NAMALWA (cell line): ENCODE results near the gene NKAIN2.
"Not testable (repeated sequence)": the region's sequence is repeated elsewhere in the genome, so short reads cannot be mapped to it uniquely, and the experiment has no call there.

ENCODE experiments used
- DNase-seq: peaks from one replicate; pipeline ENCODE4 v3.0.0-alpha.2; 2015; ENCODE audit warnings: low spot score

The NKAIN2 gene

DNA sequence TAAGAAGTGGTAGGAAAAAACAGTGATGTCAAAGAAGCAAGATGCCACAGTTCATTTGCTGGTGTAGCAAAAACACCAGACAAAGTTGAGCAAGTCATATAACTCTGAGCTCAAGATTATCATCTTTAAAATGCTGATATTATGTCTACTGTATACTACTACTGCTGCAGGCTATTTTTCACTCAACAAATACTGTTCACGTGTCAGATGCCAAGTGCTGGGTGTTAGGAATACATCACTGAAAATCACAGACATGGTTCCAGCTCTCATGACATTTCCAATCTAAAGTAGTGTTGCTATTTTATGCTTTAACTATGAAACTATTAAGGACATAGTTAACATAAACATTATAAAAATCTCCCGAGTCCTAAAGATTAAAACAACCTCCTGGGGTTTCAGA lies 163.0 kb downstream of the NKAIN2 start:
- no peak for DNase-seq

DNA sequence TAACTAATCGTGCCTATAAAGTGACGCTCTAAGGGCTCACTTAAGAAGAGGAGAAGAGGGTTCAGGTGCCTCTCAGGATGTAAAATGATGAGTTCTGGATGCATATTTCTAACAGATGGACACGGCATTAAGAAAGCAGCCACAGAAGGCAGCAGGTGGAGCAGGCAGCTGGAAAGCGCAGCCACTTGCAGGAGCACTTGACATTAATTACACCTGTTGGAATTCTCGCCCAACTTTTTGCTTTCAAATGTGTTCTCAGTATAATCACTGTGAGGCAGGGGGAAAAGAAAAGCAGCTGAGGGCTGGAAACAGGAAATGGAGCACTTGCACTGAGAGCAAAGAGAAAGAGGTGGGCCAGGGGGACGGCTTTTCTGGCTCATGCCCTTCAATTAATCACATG lies 164.2 kb downstream of the NKAIN2 start:
- no peak for DNase-seq

DNA sequence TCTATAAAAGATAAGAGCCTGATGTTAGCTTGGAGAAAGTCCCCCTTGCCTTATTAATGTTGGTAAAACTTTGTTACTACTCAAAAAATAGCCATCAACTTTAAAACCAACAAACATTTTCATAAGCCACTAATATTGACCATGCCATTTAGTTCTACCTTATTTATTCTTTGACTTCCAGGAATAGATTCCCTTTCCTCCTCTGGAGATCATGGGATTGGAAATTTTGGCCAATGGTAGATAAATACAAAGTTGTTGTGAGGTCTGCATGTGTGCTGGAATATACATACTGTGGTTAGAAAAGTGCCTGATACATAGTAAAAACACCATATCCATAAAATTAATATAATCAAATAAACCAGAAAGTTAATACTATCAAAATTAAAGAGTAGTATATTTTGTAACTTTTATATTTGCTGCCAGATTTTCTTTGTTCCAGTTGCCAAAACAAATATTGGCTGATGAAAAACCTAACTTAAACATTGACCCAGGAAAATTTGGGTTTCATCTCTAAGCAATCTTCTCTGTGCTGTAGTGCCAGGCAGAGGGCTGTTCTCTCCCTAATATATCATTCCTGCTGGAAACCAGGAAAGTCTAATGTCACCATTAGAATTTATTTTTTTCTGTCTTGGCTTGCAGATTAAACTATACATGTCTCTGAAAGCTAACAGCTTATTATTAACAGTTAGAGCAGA lies 169.1 kb downstream of the NKAIN2 start:
- DNase-seq: no peak

DNA sequence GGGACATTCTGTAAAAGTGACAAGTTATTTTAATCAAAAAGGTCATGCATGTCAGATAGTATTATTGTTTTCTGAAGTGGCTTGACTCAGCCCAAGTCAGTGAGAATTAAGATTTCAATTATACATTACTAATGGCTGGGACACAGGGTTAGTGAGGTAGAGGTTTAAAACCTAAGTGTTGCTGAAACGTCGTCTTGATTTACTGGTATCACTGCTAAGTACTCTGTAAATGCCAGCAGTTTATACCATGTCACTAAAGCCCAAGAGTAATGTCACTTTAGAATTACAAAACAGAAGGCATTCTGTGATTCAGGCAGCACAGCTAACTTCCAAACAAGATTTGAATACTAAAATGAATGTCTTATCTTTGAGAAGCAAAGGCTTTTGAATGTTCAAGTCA lies 176.6 kb downstream of the NKAIN2 start:
- no peak for DNase-seq

DNA sequence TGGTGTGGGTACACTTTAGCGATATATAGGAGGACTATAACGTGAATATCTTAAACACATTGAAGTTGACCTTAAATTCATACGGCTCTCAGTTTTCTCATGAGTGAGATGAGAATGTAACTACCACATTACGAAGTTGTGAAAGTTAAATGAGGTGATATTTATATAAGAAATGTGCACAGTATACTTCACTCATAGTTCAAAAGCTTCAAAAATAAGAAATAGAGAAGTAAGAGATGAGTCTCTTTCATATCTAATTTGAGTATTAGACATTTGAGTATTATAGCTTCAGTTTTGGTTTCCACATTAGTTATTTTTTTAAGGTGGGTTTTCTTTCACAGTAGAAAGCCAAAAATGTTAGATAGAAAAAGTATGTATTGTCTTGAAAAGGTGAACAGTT lies 183.3 kb downstream of the NKAIN2 start:
- DNase-seq: no peak

DNA sequence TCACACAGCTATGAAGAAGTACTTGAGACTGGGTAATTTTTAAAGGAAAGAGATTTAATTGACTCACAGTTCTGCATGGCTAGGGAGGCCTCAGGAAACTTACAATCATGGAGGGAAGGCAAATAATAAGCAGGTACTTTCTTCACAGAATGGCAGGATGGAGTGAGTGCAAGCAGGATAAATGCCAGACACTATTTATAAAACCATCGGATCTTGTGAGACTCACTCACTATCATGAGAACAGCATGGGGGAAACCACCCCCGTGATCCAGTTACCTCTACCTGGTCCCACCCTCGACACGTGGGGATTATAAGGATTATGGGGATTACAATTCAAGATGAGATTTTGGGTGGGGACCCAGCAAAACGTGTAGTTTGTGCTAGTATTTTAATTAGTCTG lies 186.3 kb downstream of the NKAIN2 start:
- DNase-seq: not testable (repeated sequence)

DNA sequence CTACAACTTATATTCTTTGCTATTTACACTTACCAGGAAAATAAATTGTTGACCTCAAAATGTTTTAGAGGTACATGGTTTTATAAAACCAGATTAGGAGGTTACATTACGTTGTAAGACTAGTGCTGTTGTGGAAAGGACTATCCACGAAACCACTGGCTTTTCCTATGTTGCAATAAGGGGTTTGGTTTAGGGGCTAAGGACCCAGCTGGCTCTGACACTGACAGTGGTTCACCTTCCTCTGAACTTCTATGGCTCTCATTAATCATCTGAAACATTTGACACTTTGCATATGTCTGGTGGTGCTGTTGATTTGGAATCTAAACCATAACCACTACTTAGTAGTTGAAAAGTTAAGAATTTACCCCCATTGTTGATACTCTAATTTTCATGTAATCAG lies 186.7 kb downstream of the NKAIN2 start:
- DNase-seq: no peak

DNA sequence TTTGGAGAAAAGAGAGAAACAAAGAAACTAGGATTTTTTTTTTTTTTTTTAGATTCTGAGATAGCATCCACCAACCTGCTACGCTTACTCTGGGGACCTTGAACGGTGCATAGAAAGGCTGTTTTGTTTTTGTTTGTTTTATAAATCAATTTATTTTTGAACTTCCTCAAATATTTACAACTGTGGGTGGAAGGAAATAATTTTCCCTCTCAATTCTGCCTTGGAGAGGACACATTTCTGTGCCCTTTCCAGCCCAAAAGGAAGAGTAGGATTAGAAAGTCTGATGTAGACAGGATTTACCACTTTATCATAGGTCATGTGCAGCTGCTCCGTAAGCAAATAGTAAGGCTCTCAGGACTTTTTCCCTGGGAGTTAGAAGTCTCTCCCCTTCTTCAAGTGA lies 190.5 kb downstream of the NKAIN2 start:
- no peak for DNase-seq

DNA sequence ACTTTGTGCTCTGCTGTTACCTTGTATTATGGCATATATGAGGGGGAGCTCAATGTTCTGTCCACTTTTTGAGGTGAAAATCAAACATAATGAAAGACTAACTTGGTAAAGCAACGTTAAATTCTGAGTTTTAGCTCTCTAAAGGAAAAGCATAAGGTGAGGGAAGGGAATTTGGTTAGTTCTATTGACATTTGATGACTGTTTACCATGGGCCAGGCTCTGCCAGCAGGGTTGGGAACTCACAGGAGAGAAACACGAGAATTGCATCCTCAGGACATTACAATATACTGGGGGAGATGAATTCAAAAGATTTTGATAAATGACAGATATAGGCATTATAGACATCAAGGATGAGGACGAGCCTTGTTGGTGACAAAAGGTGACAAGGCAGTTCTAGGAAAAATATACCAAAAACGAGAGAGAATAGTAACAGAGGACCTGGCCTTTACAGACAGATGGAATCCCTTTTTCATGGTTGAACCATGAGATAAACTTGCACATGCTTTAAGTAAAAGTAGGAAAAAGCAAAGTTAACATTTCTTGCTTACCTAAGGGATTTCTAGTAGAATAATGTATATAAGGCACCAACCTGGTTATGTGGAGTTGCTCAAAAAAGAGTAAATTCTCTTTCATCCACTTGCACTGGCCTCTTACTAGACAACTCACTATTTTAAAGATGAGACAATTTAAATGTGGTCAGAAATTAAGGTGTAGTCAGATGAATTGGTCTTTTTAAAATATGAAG lies 191.4 kb downstream of the NKAIN2 start:
- no peak for DNase-seq

DNA sequence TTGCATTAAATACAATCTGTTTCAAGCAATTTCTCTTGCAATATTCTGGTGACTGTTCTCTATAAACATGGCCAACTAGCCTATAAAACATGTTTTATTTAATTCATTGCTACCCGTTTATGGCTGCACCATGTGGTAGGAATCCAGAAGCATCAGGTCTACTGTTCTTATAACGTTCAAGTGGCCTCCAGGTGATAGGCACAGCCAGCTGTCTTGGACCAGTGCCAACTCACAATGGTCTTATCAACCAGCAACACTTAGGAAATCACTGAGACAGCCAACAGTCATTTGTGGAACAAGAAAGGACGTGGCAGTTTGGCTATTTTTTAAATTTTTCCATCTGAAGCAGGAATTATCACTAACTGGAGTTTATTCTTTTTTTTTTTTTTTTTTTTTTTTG lies 193.6 kb downstream of the NKAIN2 start:
- DNase-seq: no peak

DNA sequence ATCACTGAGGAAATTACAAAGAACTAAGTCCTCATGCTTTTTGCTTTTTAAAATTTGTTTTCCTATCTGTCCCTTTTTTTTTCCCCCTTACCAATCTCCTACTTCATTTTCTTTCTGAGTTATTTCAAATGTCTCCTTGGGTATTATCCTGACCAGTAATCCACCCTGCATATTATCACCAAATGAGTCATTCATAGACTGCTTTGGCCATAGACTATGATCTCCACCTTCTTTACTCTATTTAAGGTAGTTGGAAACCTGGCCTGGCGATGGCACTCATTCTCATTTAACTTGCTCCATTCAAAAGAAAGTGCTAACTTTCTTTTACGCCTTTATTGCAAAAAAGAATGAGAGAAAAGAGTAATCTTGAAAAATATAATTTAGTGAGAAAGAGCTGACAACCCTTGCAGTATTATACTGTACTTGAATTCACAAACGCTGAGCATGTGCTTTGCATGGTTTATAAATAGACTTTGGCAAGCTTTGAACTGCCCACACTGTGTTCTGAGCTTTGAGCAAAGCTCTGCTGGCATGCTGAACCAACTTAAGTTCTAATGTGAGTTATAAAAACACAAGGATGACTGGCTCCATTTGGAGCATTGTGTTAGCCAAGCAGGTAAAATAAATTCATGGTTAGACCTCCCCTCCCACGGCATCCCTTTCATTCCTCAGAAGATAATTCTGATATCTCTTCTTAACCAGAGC lies 198.9 kb downstream of the NKAIN2 start:
- DNase-seq: no peak

DNA sequence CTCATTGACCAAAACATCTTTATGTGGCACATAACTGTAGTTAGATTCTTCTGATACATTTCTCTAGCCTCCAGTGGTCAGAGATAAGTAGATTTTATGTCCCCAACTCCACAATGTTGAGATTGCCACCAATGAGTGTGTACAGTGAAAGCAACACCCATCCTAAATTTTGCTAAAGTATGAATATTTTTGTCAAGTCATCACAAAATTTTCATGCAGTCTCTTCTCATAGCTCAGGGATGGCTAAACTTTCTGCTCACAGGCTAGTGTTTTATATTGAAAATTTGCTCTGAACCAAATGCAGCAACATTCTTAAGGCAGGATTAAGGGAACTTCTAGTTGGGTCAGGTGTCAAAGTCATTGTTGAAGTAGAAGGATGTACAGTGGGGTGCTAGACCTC lies 203.6 kb downstream of the NKAIN2 start:
- no peak for DNase-seq

DNA sequence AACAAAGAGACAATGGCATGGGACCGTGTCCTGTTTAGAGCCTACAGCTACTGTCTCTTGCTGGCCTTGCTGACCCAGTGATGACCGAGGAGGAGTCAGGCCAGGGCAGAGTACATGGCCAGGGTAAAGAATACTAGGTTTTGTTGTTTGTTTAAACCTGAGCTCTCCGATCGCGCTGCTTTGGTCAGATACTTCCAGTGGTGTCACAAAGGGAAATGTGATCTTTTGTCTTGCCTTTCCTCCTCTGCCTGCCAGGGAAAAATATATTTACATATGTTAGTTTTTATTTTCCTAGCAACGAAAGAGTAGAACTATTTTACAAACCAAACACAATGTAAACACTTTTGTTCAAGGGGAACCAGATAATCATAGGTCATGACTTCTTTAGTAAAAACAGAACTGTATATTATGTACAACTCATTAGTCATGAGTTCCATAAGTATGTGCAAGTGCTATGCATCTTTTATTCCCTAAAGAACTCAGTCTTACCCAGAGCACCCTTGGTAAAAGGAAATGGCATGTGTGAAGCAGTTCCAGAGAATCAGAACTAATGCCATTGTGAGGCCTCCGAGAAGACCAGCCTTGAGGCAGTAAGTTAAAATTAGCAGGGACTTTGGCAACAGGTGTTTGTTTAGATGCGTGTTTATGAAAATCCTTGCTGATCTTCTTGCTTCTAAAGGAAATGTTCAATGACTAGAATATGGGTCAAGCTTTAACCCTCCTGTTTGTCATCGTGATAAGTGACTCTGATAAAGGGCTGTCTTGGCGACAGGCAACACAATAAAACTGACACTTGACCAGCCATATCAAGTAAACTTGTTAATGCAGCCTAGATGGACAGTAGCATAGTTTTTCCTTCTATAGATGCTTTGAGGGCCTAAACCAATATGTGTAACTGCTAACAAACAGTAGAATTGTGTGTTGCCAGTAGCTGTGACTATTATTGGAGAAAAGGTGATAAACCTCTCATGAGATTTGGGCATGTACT lies 204.6 kb downstream of the NKAIN2 start:
- no peak for DNase-seq

DNA sequence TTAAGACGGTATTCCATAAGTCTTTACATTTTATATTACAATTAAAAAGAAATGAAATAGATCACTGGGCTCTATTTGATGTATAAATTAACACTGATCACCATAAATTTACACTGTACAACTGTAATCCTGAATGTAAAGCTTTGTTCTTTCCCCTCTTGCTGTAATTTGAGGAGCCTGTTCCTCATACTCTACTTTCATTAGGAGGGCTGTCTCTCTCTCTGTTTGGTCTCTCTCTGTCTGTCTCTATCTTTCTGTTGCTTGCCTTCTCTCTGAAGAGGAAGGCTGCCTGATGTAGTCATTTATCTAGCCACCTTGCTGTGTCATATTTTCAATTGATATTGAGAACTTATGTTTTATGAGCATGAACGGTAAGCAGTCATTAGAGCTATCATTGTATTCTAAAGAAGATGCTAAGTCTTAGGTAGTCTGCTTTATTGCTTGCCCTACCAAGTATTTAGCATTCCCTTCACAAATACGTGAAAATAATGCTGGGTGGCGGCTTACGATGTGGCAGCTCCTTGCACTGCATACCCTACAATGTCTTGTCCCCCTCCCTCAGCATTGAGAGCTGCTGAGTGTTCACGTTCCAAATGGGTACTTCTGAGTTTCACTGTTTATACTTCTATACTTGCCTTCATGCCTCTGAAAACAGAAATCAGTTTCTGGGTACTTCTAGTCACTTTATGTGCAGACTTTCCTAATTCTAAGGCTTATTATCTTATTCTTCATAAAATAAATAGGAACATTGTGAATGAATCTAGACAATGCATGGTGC lies 205.5 kb downstream of the NKAIN2 start:
- no peak for DNase-seq

DNA sequence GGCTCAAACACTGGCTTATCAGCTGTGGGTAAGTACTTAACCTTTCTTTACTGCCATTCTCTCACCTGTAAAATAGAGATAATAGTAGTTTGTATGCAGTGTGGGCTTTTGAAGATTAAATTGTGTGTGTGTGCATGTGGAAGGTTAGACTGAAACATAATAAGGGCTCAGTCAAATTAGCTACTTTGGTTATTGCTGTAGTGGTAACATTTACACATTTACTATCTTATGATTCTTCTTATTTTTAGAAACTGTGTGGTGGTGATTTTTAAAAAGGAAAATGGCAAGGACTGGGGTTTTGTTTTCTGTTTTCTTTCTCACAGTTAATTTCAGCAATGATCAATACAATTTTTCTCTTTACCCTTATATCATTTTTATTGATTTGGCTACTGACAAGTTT lies 206.9 kb downstream of the NKAIN2 start:
- no peak for DNase-seq

DNA sequence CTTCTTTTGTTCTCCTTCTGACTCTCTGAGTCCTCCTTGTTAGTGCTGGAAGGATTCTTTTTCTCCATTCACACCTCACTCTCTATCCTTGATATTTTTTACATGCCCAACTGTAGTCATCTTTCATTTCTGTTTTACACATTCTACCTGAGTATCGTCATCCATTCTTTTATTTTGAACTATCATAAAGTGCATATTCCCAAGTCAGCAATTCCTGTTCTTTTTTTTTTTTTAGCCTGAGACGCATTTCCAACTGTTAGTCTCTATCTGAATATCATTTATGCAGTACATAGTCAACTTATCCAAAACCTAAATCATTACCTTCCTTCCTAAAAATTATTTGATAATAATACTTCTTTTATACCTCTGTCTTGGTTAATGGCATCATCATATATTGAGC lies 207.5 kb downstream of the NKAIN2 start:
- no peak for DNase-seq

DNA sequence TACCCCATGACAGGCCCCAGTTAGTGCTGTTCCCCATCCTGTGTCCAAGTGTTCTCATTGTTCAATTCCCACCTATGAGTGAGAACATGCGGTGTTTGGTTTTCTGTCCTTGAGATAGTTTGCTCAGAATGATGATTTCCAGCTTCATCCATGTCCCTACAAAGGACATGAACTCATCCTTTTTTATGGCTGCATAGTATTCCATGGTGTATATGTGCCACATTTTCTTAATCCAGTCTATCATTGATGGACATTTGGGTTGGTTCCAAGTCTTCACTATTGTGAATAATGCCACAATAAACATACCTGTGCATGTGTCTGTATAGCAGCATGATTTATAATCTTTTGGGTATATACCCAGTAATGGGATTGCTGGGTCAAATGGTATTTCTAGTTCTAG lies 218.4 kb downstream of the NKAIN2 start:
- DNase-seq: not testable (repeated sequence)

DNA sequence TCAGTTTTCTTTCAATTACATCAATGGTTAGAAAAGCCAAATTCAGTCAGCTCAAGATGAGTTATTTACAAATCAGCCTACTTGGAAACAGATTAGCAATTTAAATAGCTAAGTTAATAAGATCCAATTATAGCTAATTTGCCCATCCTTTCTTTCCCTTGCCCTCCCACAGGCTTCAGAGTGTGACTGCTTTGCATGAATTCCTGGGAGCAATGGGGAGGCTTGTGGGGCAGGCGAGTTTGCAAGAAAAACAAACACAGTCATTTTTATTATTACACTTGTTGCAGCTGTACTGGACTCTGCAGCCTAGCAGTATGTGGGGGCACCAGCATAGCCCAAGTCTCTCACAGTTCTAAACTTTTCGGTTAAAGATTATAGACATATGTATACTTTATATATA lies 219.0 kb downstream of the NKAIN2 start:
- DNase-seq: no peak

DNA sequence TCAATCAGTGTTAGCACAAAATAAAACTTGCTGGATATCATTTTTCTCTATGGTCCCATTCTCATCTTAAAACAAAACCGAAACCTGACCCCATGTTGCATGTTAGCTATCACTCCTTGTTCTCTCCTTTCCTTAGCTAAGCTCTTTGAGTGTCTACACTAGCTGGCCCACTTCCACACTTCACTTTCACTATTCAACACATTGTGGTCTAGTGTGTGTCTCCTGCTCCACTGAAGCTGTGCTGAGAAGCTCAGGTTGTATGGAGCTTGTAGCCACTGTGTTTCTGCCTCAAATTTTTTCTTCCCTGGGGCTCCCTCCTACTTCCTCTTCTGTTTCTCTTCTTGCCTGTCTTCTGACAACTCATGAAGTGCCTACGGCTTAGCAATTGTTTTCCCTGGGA lies 223.0 kb downstream of the NKAIN2 start:
- DNase-seq: no peak

DNA sequence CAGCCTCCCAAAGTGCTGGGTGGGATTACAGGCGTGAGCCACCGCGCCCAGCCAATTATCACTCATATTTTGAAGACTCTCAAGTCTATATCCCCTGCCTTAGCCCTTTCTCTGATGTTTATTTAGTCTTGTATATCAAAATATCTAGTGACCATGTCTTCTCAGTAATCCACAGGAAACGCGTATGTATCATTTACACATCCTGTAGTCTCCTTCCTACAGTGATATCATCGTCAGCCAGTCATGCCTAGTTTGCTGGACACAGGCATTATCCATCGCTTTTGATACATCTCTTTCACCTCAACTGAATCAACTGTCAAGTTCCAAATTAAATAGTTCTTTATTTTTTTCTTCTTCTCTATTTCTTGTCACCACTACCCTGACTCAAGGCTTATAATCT lies 223.7 kb downstream of the NKAIN2 start:
- no peak for DNase-seq

DNA sequence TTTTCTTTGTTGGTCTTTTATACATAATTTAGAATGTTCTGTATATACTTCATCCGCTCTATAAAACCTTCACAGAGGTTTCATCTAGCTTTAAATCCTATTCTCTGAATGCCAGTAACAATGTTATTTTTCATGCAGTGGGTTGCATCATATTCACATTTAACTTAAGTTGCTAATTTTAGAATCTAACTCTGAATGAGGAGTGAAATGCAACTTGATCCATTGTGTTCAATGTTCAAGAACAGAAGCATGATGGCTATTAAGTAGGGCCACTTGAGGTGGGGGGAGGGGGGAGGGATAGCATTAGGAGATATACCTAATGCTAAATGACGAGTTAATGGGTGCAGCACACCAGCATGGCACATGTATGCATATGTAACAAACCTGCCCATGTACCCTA lies 224.5 kb downstream of the NKAIN2 start:
- no peak for DNase-seq
